Measurements from ENCODE around the gene PIN1. TPM values are rescaled to one million over a fixed set of nuclear protein-coding genes. Genes with fewer than 3 reads are reported as not detected.

Gene PIN1
- total and polyA plus RNA-seq, 2 of the 13 experiments (the other 11 are each of a cell fraction or from before 2014, with no cell fraction given), result 31.9 to 72.0 TPM

GRCh38 chr19:9785367-9786331, 49.5 kb upstream of the PIN1 start (continued):
- TF ChIP-seq MAZ (IDR thresholded peaks at IDR 0.05; ENCODE audit: borderline replicate concordance, low read depth, low read length) (peak; percentile 58; the same call in 1 of the 2 replicates), MAZ (CRISPR knock-in tag; IDR thresholded peaks at IDR 0.05; ENCODE audit: low read depth) (no peak), ZNF382 (CRISPR knock-in tag; IDR thresholded peaks at IDR 0.05; ENCODE audit: borderline replicate concordance) (no peak), ZBTB42 (CRISPR knock-in tag; IDR thresholded peaks at IDR 0.05) (no peak), YEATS4 (CRISPR knock-in tag; IDR thresholded peaks at IDR 0.05; ENCODE audit: borderline replicate concordance) (peak; percentile 30; the same call in 1 of the 2 replicates), AKAP8 (CRISPR knock-in tag; IDR thresholded peaks at IDR 0.05) (no peak), ZNF660 (CRISPR knock-in tag; IDR thresholded peaks at IDR 0.05; ENCODE audit: borderline replicate concordance, low read depth) (no peak), FOXP1 (IDR thresholded peaks at IDR 0.05) (no peak), FOXP1 (CRISPR knock-in tag; IDR thresholded peaks at IDR 0.05) (no peak), NPAS2 (CRISPR knock-in tag; IDR thresholded peaks at IDR 0.05; ENCODE audit: borderline replicate concordance) (no peak), ZNF879 (CRISPR knock-in tag; IDR thresholded peaks at IDR 0.05) (no peak), SAFB2 (CRISPR knock-in tag; IDR thresholded peaks at IDR 0.05; ENCODE audit: borderline replicate concordance, low read depth) (no peak; the same call in 1 of the 2 replicates), RFX3 (CRISPR knock-in tag; IDR thresholded peaks at IDR 0.05) (no peak), ZNF143 (CRISPR knock-in tag; IDR thresholded peaks at IDR 0.05) (no peak), SP4 (CRISPR knock-in tag; IDR thresholded peaks at IDR 0.05) (no peak), MAFK (conservative IDR thresholded peaks at IDR 0.05 in 1 of 2, IDR thresholded peaks at IDR 0.05 in 1 of 2; ENCODE audit: low read length in 2 of 2) (no peak), JUNB (CRISPR knock-in tag; IDR thresholded peaks at IDR 0.05; ENCODE audit: borderline replicate concordance) (no peak), FOXC1 (CRISPR knock-in tag; IDR thresholded peaks at IDR 0.05; ENCODE audit: borderline replicate concordance) (no peak), BCL6 (CRISPR knock-in tag; IDR thresholded peaks at IDR 0.05) (peak; percentile 24; the same call in 1 of the 2 replicates), ZFP36L1 (CRISPR knock-in tag; IDR thresholded peaks at IDR 0.05) (no peak), SP1 (IDR thresholded peaks at IDR 0.05) (no peak), SP1 (CRISPR knock-in tag; IDR thresholded peaks at IDR 0.05) (peak; percentile 32; the same call in 1 of the 2 replicates)
- TF ChIP-seq, protein P1, sequence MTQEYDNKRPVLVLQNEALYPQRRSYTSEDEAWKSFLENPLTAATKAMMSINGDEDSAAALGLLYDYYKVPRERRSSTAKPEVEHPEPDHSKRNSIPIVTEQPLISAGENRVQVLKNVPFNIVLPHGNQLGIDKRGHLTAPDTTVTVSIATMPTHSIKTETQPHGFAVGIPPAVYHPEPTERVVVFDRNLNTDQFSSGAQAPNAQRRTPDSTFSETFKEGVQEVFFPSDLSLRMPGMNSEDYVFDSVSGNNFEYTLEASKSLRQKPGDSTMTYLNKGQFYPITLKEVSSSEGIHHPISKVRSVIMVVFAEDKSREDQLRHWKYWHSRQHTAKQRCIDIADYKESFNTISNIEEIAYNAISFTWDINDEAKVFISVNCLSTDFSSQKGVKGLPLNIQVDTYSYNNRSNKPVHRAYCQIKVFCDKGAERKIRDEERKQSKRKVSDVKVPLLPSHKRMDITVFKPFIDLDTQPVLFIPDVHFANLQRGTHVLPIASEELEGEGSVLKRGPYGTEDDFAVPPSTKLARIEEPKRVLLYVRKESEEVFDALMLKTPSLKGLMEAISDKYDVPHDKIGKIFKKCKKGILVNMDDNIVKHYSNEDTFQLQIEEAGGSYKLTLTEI (CRISPR knock-in tag; conservative IDR thresholded peaks at IDR 0.05), result no peak
- TF ChIP-seq, protein P2, sequence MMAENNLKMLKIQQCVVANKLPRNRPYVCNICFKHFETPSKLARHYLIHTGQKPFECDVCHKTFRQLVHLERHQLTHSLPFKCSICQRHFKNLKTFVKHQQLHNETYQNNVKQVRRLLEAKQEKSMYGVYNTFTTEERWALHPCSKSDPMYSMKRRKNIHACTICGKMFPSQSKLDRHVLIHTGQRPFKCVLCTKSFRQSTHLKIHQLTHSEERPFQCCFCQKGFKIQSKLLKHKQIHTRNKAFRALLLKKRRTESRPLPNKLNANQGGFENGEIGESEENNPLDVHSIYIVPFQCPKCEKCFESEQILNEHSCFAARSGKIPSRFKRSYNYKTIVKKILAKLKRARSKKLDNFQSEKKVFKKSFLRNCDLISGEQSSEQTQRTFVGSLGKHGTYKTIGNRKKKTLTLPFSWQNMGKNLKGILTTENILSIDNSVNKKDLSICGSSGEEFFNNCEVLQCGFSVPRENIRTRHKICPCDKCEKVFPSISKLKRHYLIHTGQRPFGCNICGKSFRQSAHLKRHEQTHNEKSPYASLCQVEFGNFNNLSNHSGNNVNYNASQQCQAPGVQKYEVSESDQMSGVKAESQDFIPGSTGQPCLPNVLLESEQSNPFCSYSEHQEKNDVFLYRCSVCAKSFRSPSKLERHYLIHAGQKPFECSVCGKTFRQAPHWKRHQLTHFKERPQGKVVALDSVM (CRISPR knock-in tag; IDR thresholded peaks at IDR 0.05), result no peak
